Loucy (cell line): ENCODE results near the gene TAF10.

Source experiments
- H2AFZ ChIP-seq: fragments of 200-600 bp; sonication (generic); 2 replicates; pipeline ENCODE4 v1.6.0; 2016; ENCODE audit warnings: antibody characterized with exemption, mild to moderate bottlenecking, low read length, moderate library complexity
- H3F3A ChIP-seq: fragments of 200-600 bp; 2 replicates; pipeline ENCODE4 v1.6.0; 2016; ENCODE audit warnings: antibody characterized with exemption, low read depth, mild to moderate bottlenecking
- H3K27me3 ChIP-seq: fragments of 200-600 bp; sonication (generic); 2 replicates; pipeline ENCODE4 v1.6.1; 2014; ENCODE audit warnings: low read length, mild to moderate bottlenecking; ENCODE audit not compliant: insufficient read depth, poor library complexity, severe bottlenecking
- H3K36me3 ChIP-seq: fragments of 200-600 bp; sonication (generic); 2 replicates; pipeline ENCODE4 v1.6.1; 2016; ENCODE audit warnings: low read length; ENCODE audit not compliant: insufficient read depth
- H3K4me1 ChIP-seq: fragments of 200-600 bp; sonication (generic); 2 replicates; pipeline ENCODE4 v1.5.1; 2014; ENCODE audit warnings: low read length, mild to moderate bottlenecking; ENCODE audit not compliant: insufficient read depth, poor library complexity, severe bottlenecking
- H3K4me2 ChIP-seq: fragments of 200-600 bp; sonication (generic); 2 replicates; pipeline ENCODE4 v1.6.0; 2014; ENCODE audit warnings: antibody characterized with exemption, low read length, low read depth, mild to moderate bottlenecking; ENCODE audit not compliant: poor library complexity, severe bottlenecking
- H3K4me3 ChIP-seq: fragments of 200-600 bp; sonication (generic); 2 replicates; pipeline ENCODE4 v1.5.1; 2014; ENCODE audit warnings: low read length, mild to moderate bottlenecking, mixed read lengths; ENCODE audit not compliant: poor library complexity, severe bottlenecking
- H3K79me2 ChIP-seq: fragments of 200-600 bp; sonication (generic); 2 replicates; pipeline ENCODE4 v1.6.1; 2014; ENCODE audit warnings: low read length; ENCODE audit not compliant: insufficient read depth
- H3K9ac ChIP-seq: fragments of 200-600 bp; sonication (generic); 2 replicates; pipeline ENCODE4 v1.6.0; 2014; ENCODE audit warnings: mild to moderate bottlenecking, low read depth, low read length, moderate library complexity; ENCODE audit not compliant: poor library complexity, severe bottlenecking
- H3K9me2 ChIP-seq: fragments of 200-600 bp; sonication (generic); replicated peaks from 2 replicates; pipeline ENCODE4 v1.6.1; 2016; ENCODE audit warnings: low read depth, low read length, mixed read lengths
- H3K9me3 ChIP-seq: fragments of 200-600 bp; sonication (generic); 2 replicates; pipeline ENCODE4 v1.6.1; 2014; ENCODE audit warnings: mild to moderate bottlenecking, antibody characterized with exemption, low read length, low read depth; ENCODE audit not compliant: insufficient read depth
- H4K20me1 ChIP-seq: fragments of 200-600 bp; sonication (generic); 2 replicates; pipeline ENCODE4 v1.6.0; 2014; ENCODE audit warnings: antibody characterized with exemption, low read length, mild to moderate bottlenecking; ENCODE audit not compliant: insufficient read depth, poor library complexity, severe bottlenecking
- EZH2phosphoT487 ChIP-seq: fragments of 200-600 bp; IDR thresholded peaks from 2 replicates; pipeline ENCODE4 v1.6.1; 2018; ENCODE audit warnings: antibody characterized with exemption, mild to moderate bottlenecking, moderate library complexity, borderline replicate concordance
- TF ChIP-seq, protein P1 (sequence below): fragments of 200-600 bp; sonication (generic); conservative IDR thresholded peaks from 2 replicates; pipeline ENCODE4 v1.5.1; 2014; ENCODE audit warnings: mild to moderate bottlenecking, antibody characterized with exemption, low read length

TAF10 gene

DNA sequence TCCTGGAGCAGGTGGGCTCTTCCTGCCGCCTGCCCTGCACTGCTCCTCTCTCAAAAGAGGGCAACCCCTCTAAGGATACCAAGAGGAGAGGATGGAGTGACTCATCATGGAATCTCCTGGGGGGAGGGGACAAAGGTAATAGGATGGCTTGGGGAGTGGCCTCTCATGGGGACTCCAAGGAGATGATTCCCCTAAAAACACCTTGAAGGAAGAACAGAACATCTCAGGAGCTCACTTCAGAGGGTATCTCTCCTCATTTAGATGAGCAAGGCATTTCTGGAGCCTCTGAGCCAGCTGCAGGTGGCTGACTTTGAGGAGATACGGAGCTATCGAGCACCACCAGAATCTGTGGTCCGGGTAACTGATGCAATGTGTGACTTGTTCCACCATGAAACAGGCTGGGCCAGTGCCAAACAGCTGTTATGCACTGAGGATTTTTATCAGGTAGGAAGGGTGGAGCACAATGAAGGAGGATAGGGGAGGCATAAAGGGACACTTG is 48.8 kb downstream of the TAF10 start:
- Histone ChIP-seq H3K79me2 (no peaks in the 10 kb centered on the region), H3F3A (no peaks in the 10 kb centered on the region), H3K36me3 (no peaks in the 10 kb centered on the region), H3K9me3 (no peaks in the 10 kb centered on the region), H3K9ac (no peak overlapping the region), H3K4me2 (no peak overlapping the region), H3K4me1 (no peaks in the 10 kb centered on the region), H3K4me3 (no peak overlapping the region), H4K20me1 (no peaks in the 10 kb centered on the region), H2AFZ (no peak overlapping the region), H3K9me2 (no peaks in the 10 kb centered on the region), H3K27me3 (no peaks in the 10 kb centered on the region)
- TF ChIP-seq, protein P1, sequence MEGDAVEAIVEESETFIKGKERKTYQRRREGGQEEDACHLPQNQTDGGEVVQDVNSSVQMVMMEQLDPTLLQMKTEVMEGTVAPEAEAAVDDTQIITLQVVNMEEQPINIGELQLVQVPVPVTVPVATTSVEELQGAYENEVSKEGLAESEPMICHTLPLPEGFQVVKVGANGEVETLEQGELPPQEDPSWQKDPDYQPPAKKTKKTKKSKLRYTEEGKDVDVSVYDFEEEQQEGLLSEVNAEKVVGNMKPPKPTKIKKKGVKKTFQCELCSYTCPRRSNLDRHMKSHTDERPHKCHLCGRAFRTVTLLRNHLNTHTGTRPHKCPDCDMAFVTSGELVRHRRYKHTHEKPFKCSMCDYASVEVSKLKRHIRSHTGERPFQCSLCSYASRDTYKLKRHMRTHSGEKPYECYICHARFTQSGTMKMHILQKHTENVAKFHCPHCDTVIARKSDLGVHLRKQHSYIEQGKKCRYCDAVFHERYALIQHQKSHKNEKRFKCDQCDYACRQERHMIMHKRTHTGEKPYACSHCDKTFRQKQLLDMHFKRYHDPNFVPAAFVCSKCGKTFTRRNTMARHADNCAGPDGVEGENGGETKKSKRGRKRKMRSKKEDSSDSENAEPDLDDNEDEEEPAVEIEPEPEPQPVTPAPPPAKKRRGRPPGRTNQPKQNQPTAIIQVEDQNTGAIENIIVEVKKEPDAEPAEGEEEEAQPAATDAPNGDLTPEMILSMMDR = no peak
- TF ChIP-seq EZH2phosphoT487 = no peak

DNA sequence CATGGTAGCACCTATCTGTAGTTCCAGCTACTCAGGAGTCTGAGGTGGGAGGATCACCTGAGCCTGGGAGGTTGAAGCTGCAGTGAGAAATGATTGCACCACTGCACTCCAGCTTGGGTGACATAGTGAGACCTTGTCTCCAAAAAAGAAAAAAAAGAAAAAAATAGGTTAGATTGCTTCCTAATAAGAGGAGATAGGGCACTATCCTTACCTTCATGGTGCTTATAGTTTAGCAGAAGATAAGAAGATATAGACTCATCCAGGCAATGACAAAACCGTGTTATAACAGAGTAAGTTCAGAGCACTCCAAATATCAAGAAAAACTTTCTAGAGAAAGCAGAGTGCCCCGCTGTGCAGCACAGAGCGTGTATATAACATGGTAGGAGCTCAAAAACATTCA is 50.7 kb downstream of the TAF10 start:
- no peak overlapping the region for H2AFZ ChIP-seq
- H3K79me2 ChIP-seq = no peaks in the 10 kb centered on the region
- H3K4me1 ChIP-seq = no peaks in the 10 kb centered on the region
- no peak overlapping the region for H3K4me3 ChIP-seq
- no peaks in the 10 kb centered on the region for H3K36me3 ChIP-seq
- TF ChIP-seq, protein P1 = no peak
- no peak for TF ChIP-seq EZH2phosphoT487
- no peaks in the 10 kb centered on the region for H3K27me3 ChIP-seq
- H3K9me2 ChIP-seq = no peaks in the 10 kb centered on the region
- H3F3A ChIP-seq = no peaks in the 10 kb centered on the region
- no peak overlapping the region for H3K9ac ChIP-seq
- H3K4me2 ChIP-seq = no peak overlapping the region
- no peaks in the 10 kb centered on the region for H3K9me3 ChIP-seq
- H4K20me1 ChIP-seq = no peaks in the 10 kb centered on the region
